Neural crest cell (in vitro differentiated cells): ENCODE measurements around the gene FARSB. TPM values are rescaled to one million over a fixed set of nuclear protein-coding genes. Genes with fewer than 3 reads are reported as not detected.
"Not testable (repeated sequence)": the region's sequence is repeated elsewhere in the genome, so short reads cannot be mapped to it uniquely, and the experiment has no call there.

Experiments
- DNase-seq: peaks from one replicate; pipeline ENCODE4 v3.0.0; 2021; ENCODE audit warnings: low read depth, mixed read lengths, low spot score
- H3K27ac Mint-ChIP-seq: one replicate; pipeline ENCODE4 v1.8.0; 2021; ENCODE audit warnings: mild to moderate bottlenecking, mixed read lengths; ENCODE audit not compliant: unreplicated experiment
- H3K27me3 Mint-ChIP-seq: 2 replicates; pipeline ENCODE4 v1.8.0; 2021; ENCODE audit warnings: low read depth, mild to moderate bottlenecking, mixed read lengths
- H3K36me3 Mint-ChIP-seq: 2 replicates; pipeline ENCODE4 v1.8.0; 2021; ENCODE audit warnings: low read depth, mild to moderate bottlenecking, mixed read lengths
- H3K4me1 Mint-ChIP-seq: 2 replicates; pipeline ENCODE4 v1.8.0; 2021; ENCODE audit warnings: mixed read lengths
- H3K4me3 Mint-ChIP-seq: one replicate; pipeline ENCODE4 v1.8.0; 2021; ENCODE audit warnings: mild to moderate bottlenecking, mixed read lengths
- H3K9me3 Mint-ChIP-seq: 2 replicates; pipeline ENCODE4 v1.8.0; 2021; ENCODE audit warnings: mixed read lengths
- CTCF ChIP-seq: fragments of 200-600 bp; sonication (generic); conservative IDR thresholded peaks from 2 replicates; pipeline ENCODE4 v1.5.0; 2021; ENCODE audit warnings: antibody characterized with exemption, mild to moderate bottlenecking
- total RNA-seq: library from RNA; stranded (reverse); gene quantifications from 2 replicates; pipeline ENCODE4 v1.2.1, GENCODE V29; 2021

Gene FARSB
- total RNA-seq, 1 donor from 2014 or later: 38.7 TPM

GRCh38 chr2:222594679-222595078 lies 61.2 kb downstream of the FARSB start:
- Mint-ChIP-seq H3K4me3 (no peak overlapping the region), H3K9me3 (no peaks in the 10 kb centered on the region), H3K27me3 (no peaks in the 10 kb centered on the region), H3K36me3 (peaks cover 17% of the 10 kb centered on the region), H3K27ac (no peak overlapping the region), H3K4me1 (no peaks in the 10 kb centered on the region)
- DNase-seq: no peak
- TF ChIP-seq CTCF: no peak

GRCh38 chr2:222592176-222592575 lies 63.7 kb downstream of the FARSB start:
- no peak for TF ChIP-seq CTCF
- no peak overlapping the region for H3K4me3 Mint-ChIP-seq
- DNase-seq: no peak
- H3K9me3 Mint-ChIP-seq: peaks cover 3% of the 10 kb centered on the region
- no peak overlapping the region for H3K27ac Mint-ChIP-seq
- no peaks in the 10 kb centered on the region for H3K4me1 Mint-ChIP-seq
- peaks cover 29% of the 10 kb centered on the region for H3K36me3 Mint-ChIP-seq
- H3K27me3 Mint-ChIP-seq: no peaks in the 10 kb centered on the region

GRCh38 chr2:222591661-222592060 lies 64.2 kb downstream of the FARSB start:
- no peaks in the 10 kb centered on the region for H3K27me3 Mint-ChIP-seq
- no peak overlapping the region for H3K27ac Mint-ChIP-seq
- no peaks in the 10 kb centered on the region for H3K4me1 Mint-ChIP-seq
- H3K9me3 Mint-ChIP-seq: peaks cover 3% of the 10 kb centered on the region
- no peak for DNase-seq
- no peak overlapping the region for H3K4me3 Mint-ChIP-seq
- no peak for TF ChIP-seq CTCF
- peaks cover 34% of the 10 kb centered on the region for H3K36me3 Mint-ChIP-seq

GRCh38 chr2:222584589-222584988 lies 71.3 kb downstream of the FARSB start:
- H3K27me3 Mint-ChIP-seq, H3K4me1 Mint-ChIP-seq, H3K4me3 Mint-ChIP-seq, DNase-seq, H3K27ac Mint-ChIP-seq: not testable (repeated sequence)
- Mint-ChIP-seq H3K9me3 (peaks cover 12% of the 10 kb centered on the region), H3K36me3 (peaks cover 56% of the 10 kb centered on the region)

GRCh38 chr2:222582928-222583327 lies 73.0 kb downstream of the FARSB start:
- Mint-ChIP-seq H3K27me3 (no peaks in the 10 kb centered on the region), H3K4me3 (no peak overlapping the region), H3K27ac (no peak overlapping the region), H3K36me3 (peaks cover 46% of the 10 kb centered on the region), H3K4me1 (no peaks in the 10 kb centered on the region), H3K9me3 (peaks cover 12% of the 10 kb centered on the region)
- peak; percentile 55 for TF ChIP-seq CTCF
- no peak for DNase-seq

- no peak for DNase-seq
- Mint-ChIP-seq H3K27me3 (no peaks in the 10 kb centered on the region), H3K9me3 (no peaks in the 10 kb centered on the region), H3K4me1 (peaks cover 6% of the 10 kb centered on the region), H3K4me3 (no peak overlapping the region), H3K27ac (no peak overlapping the region), H3K36me3 (peaks cover 11% of the 10 kb centered on the region)
- TF ChIP-seq CTCF: no peak
These were observed 78.6 kb downstream of the FARSB start for GRCh38 chr2:222577341-222577740.
